ENCODE results near the gene DDX39A.
A peak's percentile ranks its signal among the peaks of the same experiment; 100 is the strongest.
"Not testable (repeated sequence)": the region's sequence is repeated elsewhere in the genome, so short reads cannot be mapped to it uniquely, and the experiment has no call there.

DDX39A gene

GRCh38 chr19:14385492-14385891, 33.6 kb downstream of the DDX39A start:
- no peak for DNase-seq (ENCODE audit: low read depth, low spot score)

- no peak for DNase-seq (ENCODE audit: low read depth, low spot score)
These were observed 35.2 kb downstream of the DDX39A start for GRCh38 chr19:14383661-14384555.

GRCh38 chr19:14381689-14382474, 37.3 kb downstream of the DDX39A start:
- DNase-seq (ENCODE audit: low read depth, low spot score) = peak; percentile 64

GRCh38 chr19:14379294-14380065, 39.7 kb downstream of the DDX39A start:
- DNase-seq (ENCODE audit: low read depth, low spot score) = no peak

GRCh38 chr19:14378890-14379289, 40.3 kb downstream of the DDX39A start:
- DNase-seq (ENCODE audit: low read depth, low spot score) = no peak

- no peak for DNase-seq (ENCODE audit: low read depth, low spot score)
These were observed 41.2 kb downstream of the DDX39A start for GRCh38 chr19:14377883-14378328.

GRCh38 chr19:14375582-14376291, 43.4 kb downstream of the DDX39A start:
- DNase-seq (ENCODE audit: low read depth, low spot score) = no peak

GRCh38 chr19:14375055-14375581, 44.0 kb downstream of the DDX39A start:
- peak; percentile 57 for DNase-seq (ENCODE audit: low read depth, low spot score)

GRCh38 chr19:14374313-14374712, 44.8 kb downstream of the DDX39A start:
- not testable (repeated sequence) for DNase-seq (ENCODE audit: low read depth, low spot score)

GRCh38 chr19:14372384-14373077, 46.6 kb downstream of the DDX39A start:
- not testable (repeated sequence) for DNase-seq (ENCODE audit: low read depth, low spot score)

GRCh38 chr19:14371301-14371821, 47.8 kb downstream of the DDX39A start:
- no peak for DNase-seq (ENCODE audit: low read depth, low spot score)

GRCh38 chr19:14370940-14371280, 48.2 kb downstream of the DDX39A start:
- no peak for DNase-seq (ENCODE audit: low read depth, low spot score)

- no peak for DNase-seq (ENCODE audit: low read depth, low spot score)
These were observed 48.8 kb downstream of the DDX39A start for GRCh38 chr19:14370169-14370939.

- peak; percentile 67 for DNase-seq (ENCODE audit: low read depth, low spot score)
These were observed 49.6 kb downstream of the DDX39A start for GRCh38 chr19:14369399-14370168.

GRCh38 chr19:14368011-14368513, 51.1 kb downstream of the DDX39A start:
- no peak for DNase-seq (ENCODE audit: low read depth, low spot score)

- no peak for DNase-seq (ENCODE audit: low read depth, low spot score)
These were observed 52.1 kb downstream of the DDX39A start for GRCh38 chr19:14367016-14367415.

GRCh38 chr19:14366529-14366928, 52.6 kb downstream of the DDX39A start:
- peak; percentile 75 for DNase-seq (ENCODE audit: low read depth, low spot score)

GRCh38 chr19:14364098-14364443, 55.1 kb downstream of the DDX39A start:
- DNase-seq (ENCODE audit: low read depth, low spot score) = not testable (repeated sequence)

Data from activated CD4-positive, CD25-positive, alpha-beta regulatory T cell treated with anti-CD3 and anti-CD28 coated beads, Interleukin-2, amount 50 U/mL, for 16 hours (primary cell).